Natural killer cell treated with Interleukin-12 subunit alpha and Interleukin-12 subunit beta and Interleukin-15 and Interleukin-18, amount 100 ng/mL, for 72 hours (primary cell): Measurements from ENCODE around the gene SMG6. TPM values are rescaled to one million over a fixed set of nuclear protein-coding genes. Genes with fewer than 3 reads are reported as not detected.

Experiments used
- ATAC-seq, 2 donors: fragments of 150-1000 bp; cut with Tn5 transposase in 1 of 2; sonication (Bioruptor Pico), chemical (Tn5 transposase) in 1 of 2; 2 replicates each; pipeline ENCODE4 v1.10.0; 2021
- DNase-seq: peaks from one replicate; pipeline ENCODE4 v3.0.0; 2022; ENCODE audit warnings: low spot score
- H3K27ac Mint-ChIP-seq, 2 donors: 1 replicate in 1 of 2; 2 replicates in 1 of 2; pipeline ENCODE4 v1.8.0; 2022; ENCODE audit warnings: mixed read lengths in 2 of 2, mild to moderate bottlenecking in 1 of 2, moderate library complexity in 1 of 2
- H3K27me3 Mint-ChIP-seq, 2 donors: 1 replicate in 1 of 2; 2 replicates in 1 of 2; pipeline ENCODE4 v1.8.0; 2022; ENCODE audit warnings: mixed read lengths in 2 of 2
- H3K36me3 Mint-ChIP-seq: one replicate; pipeline ENCODE4 v1.8.0; 2022; ENCODE audit warnings: mixed read lengths
- H3K4me1 Mint-ChIP-seq, 2 donors: 1 replicate in 1 of 2; 2 replicates in 1 of 2; pipeline ENCODE4 v1.8.0; 2022; ENCODE audit warnings: low read depth in 2 of 2, mixed read lengths in 2 of 2, mild to moderate bottlenecking in 1 of 2
- H3K4me3 Mint-ChIP-seq: one replicate; pipeline ENCODE4 v1.8.0; 2022; ENCODE audit warnings: mixed read lengths
- H3K9me3 Mint-ChIP-seq: 2 replicates; pipeline ENCODE4 v1.8.0; 2022; ENCODE audit warnings: mixed read lengths
- total RNA-seq, 2 donors: library from RNA; stranded (reverse); gene quantifications; one replicate each; pipeline ENCODE4 v1.2.3, GENCODE V29; 2022

The SMG6 gene
- total RNA-seq, 2 donors from 2014 or later = 33.6 to 74.7 TPM

- Mint-ChIP-seq H3K4me1 (peaks cover 32 to 42% of the 10 kb centered on the region in 2 donors), H3K27ac (peak overlapping the region; percentile 18 to 29), H3K27me3 (no peaks in the 10 kb centered on the region), H3K4me3 (peak overlapping the region; percentile 30), H3K36me3 (peaks cover 20% of the 10 kb centered on the region), H3K9me3 (no peaks in the 10 kb centered on the region)
- DNase-seq = no peak
- ATAC-seq = no peak
These were observed 59.6 kb downstream of the SMG6 start for GRCh38 chr17:2243953-2244352.

- DNase-seq (no peak), ATAC-seq (no peak)
- peaks cover 15% of the 10 kb centered on the region for H3K36me3 Mint-ChIP-seq
- H3K27ac Mint-ChIP-seq = no peak overlapping the region
- H3K27me3 Mint-ChIP-seq = no peaks in the 10 kb centered on the region
- no peak overlapping the region for H3K4me3 Mint-ChIP-seq
- peaks cover 28 to 34% of the 10 kb centered on the region in 2 donors for H3K4me1 Mint-ChIP-seq
- H3K9me3 Mint-ChIP-seq = no peaks in the 10 kb centered on the region
These were observed 61.8 kb downstream of the SMG6 start for GRCh38 chr17:2241823-2242222.

GRCh38 chr17:2240541-2240940 lies 63.0 kb downstream of the SMG6 start:
- Mint-ChIP-seq H3K27ac (no peak overlapping the region), H3K9me3 (no peaks in the 10 kb centered on the region), H3K27me3 (no peaks in the 10 kb centered on the region), H3K36me3 (peaks cover 15% of the 10 kb centered on the region), H3K4me3 (no peak overlapping the region), H3K4me1 (peaks cover 23 to 34% of the 10 kb centered on the region in 2 donors)
- no peak for DNase-seq
- ATAC-seq = no peak

- peak in 1 of 2 donors; percentile 50 for ATAC-seq
These were observed 63.6 kb downstream of the SMG6 start for GRCh38 chr17:2239882-2240430.

GRCh38 chr17:2239170-2239551 lies 64.4 kb downstream of the SMG6 start:
- DNase-seq = no peak
- no peak overlapping the region for H3K4me3 Mint-ChIP-seq
- H3K4me1 Mint-ChIP-seq = peaks cover 15 to 24% of the 10 kb centered on the region in 2 donors
- H3K36me3 Mint-ChIP-seq = peaks cover 15% of the 10 kb centered on the region
- H3K27me3 Mint-ChIP-seq = no peaks in the 10 kb centered on the region
- H3K9me3 Mint-ChIP-seq = no peaks in the 10 kb centered on the region
- no peak for ATAC-seq
- no peak overlapping the region for H3K27ac Mint-ChIP-seq

More at GRCh38 chr17:2239882-2240430, 63.6 kb downstream of the SMG6 start:
- Mint-ChIP-seq H3K27ac (no peak overlapping the region), H3K36me3 (peaks cover 15% of the 10 kb centered on the region), H3K27me3 (no peaks in the 10 kb centered on the region), H3K4me3 (no peak overlapping the region), H3K4me1 (peaks cover 22 to 32% of the 10 kb centered on the region in 2 donors), H3K9me3 (no peaks in the 10 kb centered on the region)
- no peak for DNase-seq

- Mint-ChIP-seq H3K9me3 (no peaks in the 10 kb centered on the region), H3K27me3 (no peaks in the 10 kb centered on the region), H3K27ac (no peak overlapping the region), H3K4me3 (no peak overlapping the region), H3K36me3 (peaks cover 10% of the 10 kb centered on the region), H3K4me1 (peaks cover 10 to 19% of the 10 kb centered on the region in 2 donors)
- DNase-seq = no peak
- no peak for ATAC-seq
These were observed 65.0 kb downstream of the SMG6 start for GRCh38 chr17:2238432-2239169.

- peaks cover 10 to 18% of the 10 kb centered on the region in 2 donors for H3K4me1 Mint-ChIP-seq
These were observed 65.6 kb downstream of the SMG6 start for GRCh38 chr17:2237950-2238349.

GRCh38 chr17:2237521-2237921 lies 66.1 kb downstream of the SMG6 start:
- H3K4me3 Mint-ChIP-seq = no peak overlapping the region
- H3K9me3 Mint-ChIP-seq = no peaks in the 10 kb centered on the region
- H3K4me1 Mint-ChIP-seq = peaks cover 10 to 20% of the 10 kb centered on the region in 2 donors
- DNase-seq (no peak), ATAC-seq (no peak)
- H3K27me3 Mint-ChIP-seq = no peaks in the 10 kb centered on the region
- H3K27ac Mint-ChIP-seq = no peak overlapping the region
- peaks cover 10% of the 10 kb centered on the region for H3K36me3 Mint-ChIP-seq

More at GRCh38 chr17:2237950-2238349, 65.6 kb downstream of the SMG6 start:
- Mint-ChIP-seq H3K36me3 (peaks cover 10% of the 10 kb centered on the region), H3K27ac (no peak overlapping the region), H3K4me3 (no peak overlapping the region), H3K27me3 (no peaks in the 10 kb centered on the region), H3K9me3 (no peaks in the 10 kb centered on the region)
- ATAC-seq = no peak
- DNase-seq = no peak

- H3K4me1 Mint-ChIP-seq = peaks cover 14 to 16% of the 10 kb centered on the region in 2 donors
- H3K4me3 Mint-ChIP-seq = no peak overlapping the region
- ATAC-seq (no peak), DNase-seq (no peak)
- peaks cover 2% of the 10 kb centered on the region for H3K36me3 Mint-ChIP-seq
- H3K27ac Mint-ChIP-seq = no peak overlapping the region
- no peaks in the 10 kb centered on the region for H3K9me3 Mint-ChIP-seq
- no peaks in the 10 kb centered on the region for H3K27me3 Mint-ChIP-seq
These were observed 67.7 kb downstream of the SMG6 start for GRCh38 chr17:2235792-2236366.

- no peak for DNase-seq
- H3K27ac Mint-ChIP-seq = no peak overlapping the region
- no peak for ATAC-seq
- H3K9me3 Mint-ChIP-seq = no peaks in the 10 kb centered on the region
- peaks cover 15 to 16% of the 10 kb centered on the region in 2 donors for H3K4me1 Mint-ChIP-seq
- no peaks in the 10 kb centered on the region for H3K36me3 Mint-ChIP-seq
- H3K4me3 Mint-ChIP-seq = no peak overlapping the region
- H3K27me3 Mint-ChIP-seq = no peaks in the 10 kb centered on the region
These were observed 68.3 kb downstream of the SMG6 start for GRCh38 chr17:2235265-2235664.

GRCh38 chr17:2233441-2233947 lies 70.1 kb downstream of the SMG6 start:
- DNase-seq = no peak
- no peak for ATAC-seq
- H3K36me3 Mint-ChIP-seq = no peaks in the 10 kb centered on the region
- H3K4me1 Mint-ChIP-seq = peaks cover 11 to 20% of the 10 kb centered on the region in 2 donors
- no peaks in the 10 kb centered on the region for H3K27me3 Mint-ChIP-seq
- H3K27ac Mint-ChIP-seq = no peak overlapping the region
- no peak overlapping the region for H3K4me3 Mint-ChIP-seq
- no peaks in the 10 kb centered on the region for H3K9me3 Mint-ChIP-seq

- DNase-seq (no peak), ATAC-seq (no peak)
- Mint-ChIP-seq H3K9me3 (no peaks in the 10 kb centered on the region), H3K36me3 (no peaks in the 10 kb centered on the region), H3K27me3 (no peaks in the 10 kb centered on the region), H3K27ac (no peak overlapping the region), H3K4me3 (no peak overlapping the region), H3K4me1 (peaks cover 11 to 22% of the 10 kb centered on the region in 2 donors)
These were observed 71.3 kb downstream of the SMG6 start for GRCh38 chr17:2232244-2232638.

GRCh38 chr17:2230877-2231276 lies 72.7 kb downstream of the SMG6 start:
- Mint-ChIP-seq H3K4me1 (peaks cover 11 to 22% of the 10 kb centered on the region in 2 donors), H3K9me3 (no peaks in the 10 kb centered on the region), H3K27ac (no peak overlapping the region), H3K27me3 (no peaks in the 10 kb centered on the region), H3K4me3 (no peak overlapping the region), H3K36me3 (no peaks in the 10 kb centered on the region)
- ATAC-seq (no peak), DNase-seq (no peak)
